Stimulated activated CD8-positive, alpha-beta memory T cell treated with anti-CD3 and anti-CD28 coated beads, Interleukin-15, amount 100 ng/mL, for 1 hour (primary cell): ENCODE data around the gene ATF4.

Experiments used
- DNase-seq: peaks from one replicate; pipeline ENCODE4 v3.0.0-alpha.2; 2020; ENCODE audit warnings: low read depth

Gene ATF4

DNA sequence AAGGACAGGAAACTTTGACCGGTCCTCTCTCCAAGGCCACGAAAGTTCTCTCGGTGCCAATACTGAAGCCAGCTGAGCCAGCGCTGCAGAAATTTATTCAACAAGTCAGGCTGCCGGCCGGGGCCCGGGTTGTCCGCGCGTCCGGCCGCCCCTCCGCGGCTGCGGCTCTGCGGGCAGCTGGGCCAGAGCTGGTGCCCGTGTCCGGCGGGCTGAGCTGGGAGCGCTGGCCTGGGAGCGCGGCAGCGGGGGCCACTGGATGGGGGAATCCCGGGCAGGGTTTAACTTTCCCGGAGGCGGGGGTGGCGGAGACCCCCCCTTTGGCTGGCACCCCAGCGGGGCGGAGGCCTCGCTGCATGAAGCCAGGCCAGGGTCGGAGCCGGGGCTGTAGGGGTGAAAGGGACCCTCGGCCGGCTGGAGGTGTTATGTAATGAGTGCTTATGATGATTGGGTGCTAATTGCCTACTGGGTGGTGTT lies 37.9 kb downstream of the ATF4 start:
- DNase-seq = no peak

DNA sequence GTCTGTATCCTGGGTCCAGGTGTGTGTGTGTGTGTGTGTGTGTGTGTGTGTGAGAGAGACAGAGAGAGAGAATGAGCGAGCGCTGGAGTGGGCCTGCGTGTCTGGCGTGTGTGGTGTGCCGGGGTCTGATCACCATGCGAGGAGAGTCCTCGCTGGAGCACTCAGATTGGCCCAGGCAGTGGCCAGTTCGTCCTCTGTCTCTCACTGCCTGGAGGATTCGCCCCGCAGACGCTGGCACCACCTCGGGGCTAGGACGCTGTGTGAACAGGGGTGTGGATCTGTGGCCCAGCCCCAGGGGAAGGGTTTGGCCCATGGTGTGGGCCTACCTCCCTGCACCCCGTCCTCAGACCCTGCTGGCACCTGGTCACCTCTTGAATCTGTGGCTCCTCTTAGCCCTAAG lies 38.6 kb downstream of the ATF4 start:
- DNase-seq = no peak

DNA sequence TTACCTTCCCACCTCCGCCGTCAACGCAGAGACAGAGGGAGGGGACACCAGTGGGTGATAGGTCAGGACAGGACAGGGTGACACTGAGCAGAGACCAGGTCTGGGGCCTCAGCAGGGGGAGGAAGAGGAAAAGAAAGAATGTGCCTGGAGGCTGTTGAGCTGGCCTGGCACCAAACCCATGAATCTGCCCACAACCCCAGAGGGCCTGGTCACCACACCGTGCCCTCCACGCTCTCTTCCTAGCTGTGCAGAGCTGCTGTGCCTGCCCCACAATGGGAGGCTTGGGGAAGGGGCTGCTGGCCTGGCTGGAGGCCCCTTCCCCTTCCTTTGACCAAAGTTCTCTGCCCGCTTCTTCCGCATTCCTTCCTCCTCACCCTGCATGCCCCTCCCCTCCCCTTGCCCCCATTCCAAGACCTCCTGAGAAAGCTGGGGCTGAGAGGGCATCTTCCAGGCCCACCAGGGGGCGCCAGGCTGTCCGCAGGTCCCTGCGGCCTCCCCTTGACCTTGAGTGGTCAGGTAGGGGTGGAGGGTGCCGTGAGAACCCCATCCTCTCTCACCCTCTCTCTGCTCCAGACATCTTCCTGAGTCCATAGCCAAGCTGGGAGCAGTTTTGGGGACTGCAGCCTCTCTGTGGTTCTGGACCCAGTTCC lies 39.2 kb downstream of the ATF4 start:
- no peak for DNase-seq

DNA sequence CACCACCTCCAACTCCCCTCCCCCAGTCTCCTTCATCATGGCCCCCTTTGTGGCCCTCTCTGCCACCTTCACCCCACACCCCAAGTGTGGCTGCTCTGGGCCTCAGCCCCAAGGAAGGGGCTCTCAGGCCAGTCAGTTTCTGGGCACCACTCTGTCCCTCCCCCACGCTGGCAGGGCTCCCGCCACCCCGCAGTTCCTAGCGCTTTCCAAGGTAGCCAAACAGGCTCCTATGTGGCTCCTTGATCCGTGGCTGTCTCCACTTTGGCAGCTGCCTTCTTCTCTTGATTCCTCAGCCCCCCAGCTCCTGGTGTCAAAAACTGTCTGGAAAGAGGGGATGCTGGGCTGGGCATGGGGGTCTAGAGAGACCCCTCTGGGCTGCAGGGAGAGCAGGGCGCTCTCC lies 39.8 kb downstream of the ATF4 start:
- DNase-seq = no peak

DNA sequence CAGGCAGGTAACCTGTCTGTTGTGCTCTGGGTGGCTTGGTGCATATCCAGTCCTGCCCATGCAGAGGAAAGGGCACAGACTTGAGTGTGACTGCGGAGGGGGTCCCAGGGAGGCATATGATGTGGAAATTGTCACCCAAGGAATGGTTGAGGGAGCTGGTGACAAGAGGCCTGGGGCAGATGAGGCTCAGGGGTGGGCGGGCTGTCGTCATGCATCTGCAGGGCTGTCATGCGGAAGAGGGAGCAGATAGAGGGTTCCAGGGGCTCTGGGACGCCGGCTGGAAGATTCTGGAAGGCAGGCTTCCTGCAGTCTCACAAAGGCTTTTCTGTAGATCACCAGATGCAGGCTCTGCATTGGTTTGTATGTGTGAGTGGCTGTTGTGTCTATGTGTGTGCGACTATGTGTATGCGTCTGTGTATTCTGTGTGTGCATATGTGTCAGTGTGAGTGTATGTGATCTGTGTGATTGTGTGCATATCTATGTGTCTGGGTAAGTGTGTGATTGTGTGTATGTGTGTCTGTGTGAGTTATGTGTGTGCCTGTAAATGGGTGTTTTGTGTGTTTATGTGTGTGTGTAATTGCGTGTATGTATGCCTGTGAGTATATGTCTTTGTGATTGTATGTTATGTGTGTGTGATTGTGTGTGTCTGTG lies 42.6 kb downstream of the ATF4 start:
- no peak for DNase-seq

DNA sequence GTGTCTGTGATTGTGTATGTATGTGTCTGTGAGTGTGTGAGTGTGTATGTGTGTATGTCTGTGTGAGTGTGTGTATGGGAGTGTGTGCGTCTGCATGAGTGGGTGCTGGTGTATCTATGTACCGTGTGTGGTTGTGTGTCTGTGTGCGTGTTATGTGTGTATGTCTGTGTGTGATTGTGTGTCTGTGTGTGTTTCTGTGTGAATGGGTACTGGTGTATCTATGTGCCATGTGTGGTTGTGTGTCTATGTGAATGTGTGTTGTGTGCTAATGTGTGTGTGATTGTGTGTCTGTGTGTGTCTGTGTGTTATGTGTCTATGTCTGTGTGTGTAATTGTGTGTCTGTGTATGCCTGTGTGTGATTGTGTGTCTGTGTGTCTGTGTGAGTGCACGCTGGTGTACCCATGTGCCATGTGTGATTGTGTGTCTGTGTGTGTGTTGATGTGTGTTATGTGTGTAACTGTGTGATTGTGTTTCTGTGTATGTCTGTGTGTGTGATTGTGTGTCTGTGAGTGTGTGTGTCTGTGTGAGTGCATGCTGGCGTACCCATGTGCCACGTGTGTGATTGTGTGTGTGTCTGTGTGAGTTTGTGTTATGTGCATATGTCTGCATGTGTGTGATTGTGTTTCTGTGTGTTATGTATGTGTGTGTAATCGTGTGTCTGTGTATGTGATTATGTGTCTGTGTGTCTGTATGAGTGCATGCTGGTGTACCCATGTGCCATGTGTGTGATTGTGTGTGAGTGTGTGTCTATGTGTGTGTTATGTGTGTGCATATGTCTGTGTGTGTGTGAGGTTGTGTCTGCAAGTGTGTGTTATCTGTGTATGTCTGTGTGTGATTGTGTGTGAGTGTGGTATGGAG lies 43.4 kb downstream of the ATF4 start:
- DNase-seq = no peak

DNA sequence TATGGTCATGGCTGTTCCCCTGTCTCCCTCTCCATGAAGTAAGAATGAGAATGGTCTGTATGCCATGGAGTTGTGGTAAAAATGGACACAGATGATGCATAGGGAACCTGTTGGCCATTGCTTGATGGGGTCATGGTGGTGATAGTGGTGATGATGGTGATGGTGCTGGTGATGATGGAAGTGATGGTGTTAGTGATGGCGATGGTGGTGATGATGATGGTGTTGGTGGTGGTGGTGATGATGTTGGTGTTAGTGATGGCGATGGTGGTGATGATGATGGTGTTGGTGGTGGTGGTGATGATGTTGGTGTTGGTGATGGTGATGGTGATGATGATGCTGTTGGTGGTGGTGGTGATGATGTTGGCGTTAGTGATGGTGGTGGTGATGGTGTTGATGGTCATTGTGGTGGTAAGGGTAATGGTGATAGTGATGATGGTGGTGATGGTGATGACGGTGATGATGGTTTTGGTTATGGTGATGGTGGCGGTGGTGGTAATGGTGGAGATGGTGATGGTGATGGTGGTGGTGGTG lies 45.1 kb downstream of the ATF4 start:
- no peak for DNase-seq

DNA sequence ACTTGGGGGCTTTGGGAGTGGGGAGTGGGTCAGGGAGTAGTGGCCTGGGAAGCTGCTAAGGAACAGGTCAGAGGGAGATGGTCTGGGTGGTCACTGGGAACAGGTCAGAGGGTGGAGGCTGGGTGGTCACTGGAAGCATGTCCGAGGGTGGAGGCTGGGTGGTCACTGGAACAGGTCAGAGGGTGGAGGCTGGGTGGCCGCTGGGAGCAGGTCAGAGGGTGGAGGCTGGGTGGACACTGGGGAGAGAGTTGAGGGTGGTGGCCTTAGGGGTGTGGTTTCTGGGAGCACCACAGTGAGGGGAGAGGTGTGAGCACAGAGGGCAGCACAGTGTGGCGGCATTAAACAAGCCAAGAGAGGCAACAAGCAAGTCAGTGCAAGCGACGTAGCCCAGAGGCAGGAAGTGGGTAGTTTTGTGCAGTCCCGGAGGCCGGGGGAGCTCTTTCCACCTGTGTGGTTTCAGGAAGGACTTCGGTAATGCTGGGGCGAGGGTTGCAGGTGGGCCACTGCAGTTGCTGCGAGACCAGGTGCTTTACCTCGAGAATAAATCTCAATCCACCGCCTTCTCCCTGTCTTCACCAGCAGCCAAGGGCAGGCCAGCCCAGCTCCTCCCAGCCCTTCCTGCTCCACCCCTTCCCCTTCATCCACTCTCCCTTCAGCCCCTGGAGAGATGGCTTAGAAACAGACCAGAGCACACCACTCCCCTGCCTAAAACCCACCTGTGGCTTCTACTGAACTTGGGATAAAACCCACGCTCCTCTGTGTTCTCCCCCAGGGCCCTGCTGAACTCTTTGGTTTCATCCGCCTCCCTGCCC lies 47.0 kb downstream of the ATF4 start:
- DNase-seq = no peak

DNA sequence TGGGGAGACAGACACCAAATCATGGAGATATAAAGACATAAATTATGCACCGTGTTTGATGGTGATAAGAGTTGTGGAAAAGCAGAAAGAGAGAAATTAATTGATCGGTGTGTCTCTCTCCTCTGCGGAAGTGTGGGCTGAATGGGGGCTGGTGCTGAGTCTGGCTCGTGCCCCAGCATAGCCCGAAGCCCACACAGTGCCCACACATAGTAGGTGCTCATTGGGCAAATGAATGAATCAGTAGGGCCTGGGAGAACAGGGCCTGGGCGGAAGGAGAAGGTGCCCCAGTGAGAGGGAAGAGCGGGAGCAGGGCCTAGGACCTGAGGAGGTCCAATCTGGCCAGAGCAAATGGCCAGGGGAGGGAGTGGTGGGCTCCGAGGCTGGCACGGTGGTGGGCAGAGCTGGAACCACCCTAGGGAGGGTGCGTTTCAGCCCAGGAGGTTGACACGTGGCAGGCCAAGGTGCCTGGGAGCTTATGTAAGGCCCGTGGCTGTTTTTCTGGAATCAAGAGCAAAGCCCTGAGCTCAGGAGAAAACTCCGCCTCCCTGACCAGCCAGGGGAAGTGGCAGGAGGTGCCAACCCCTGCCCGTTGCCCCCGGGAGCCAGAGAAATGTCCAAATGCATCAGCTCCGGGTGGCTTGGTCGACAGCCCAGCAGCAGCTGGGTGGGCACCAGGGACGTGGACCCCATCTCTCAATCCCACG lies 48.1 kb downstream of the ATF4 start:
- no peak for DNase-seq

DNA sequence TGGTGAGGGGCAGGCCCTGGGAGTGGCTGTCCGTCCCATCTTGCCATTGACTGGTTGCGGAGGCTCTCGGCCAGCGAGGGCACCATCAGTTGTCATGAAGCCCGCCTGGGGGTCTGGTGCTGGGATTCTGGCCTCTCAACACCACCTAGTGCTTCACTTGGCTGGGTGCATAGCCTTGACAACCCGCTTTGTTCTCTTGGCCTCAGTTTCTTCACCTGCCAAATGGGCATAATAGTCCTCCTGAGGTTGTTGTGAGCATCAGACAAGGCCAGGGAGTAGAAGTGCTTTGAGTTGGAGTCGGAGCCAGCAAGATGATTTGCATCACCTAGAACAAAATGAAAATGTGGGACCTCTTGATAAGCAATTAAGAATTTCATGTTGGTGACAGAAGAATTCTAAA lies 48.7 kb downstream of the ATF4 start:
- DNase-seq = no peak

DNA sequence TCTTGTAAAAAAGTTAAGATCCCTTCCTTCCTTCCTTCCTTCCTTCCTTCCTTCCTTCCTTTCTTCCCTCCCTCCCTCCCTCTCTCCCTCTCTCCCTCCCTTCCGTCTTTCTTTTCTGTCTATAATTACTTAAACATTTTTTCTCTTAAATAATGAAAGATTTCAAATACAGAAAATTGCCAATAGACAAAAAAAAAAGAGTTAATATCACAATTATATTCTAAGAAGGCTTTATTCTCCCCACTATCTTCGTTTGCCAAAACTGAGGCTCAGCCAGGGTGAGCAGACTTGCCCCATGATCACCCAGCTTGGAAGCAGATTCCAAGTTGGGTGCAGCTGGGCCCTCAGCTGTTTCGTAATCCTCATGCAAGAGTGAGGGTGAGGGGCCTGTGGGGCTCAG lies 49.9 kb downstream of the ATF4 start:
- no peak for DNase-seq

DNA sequence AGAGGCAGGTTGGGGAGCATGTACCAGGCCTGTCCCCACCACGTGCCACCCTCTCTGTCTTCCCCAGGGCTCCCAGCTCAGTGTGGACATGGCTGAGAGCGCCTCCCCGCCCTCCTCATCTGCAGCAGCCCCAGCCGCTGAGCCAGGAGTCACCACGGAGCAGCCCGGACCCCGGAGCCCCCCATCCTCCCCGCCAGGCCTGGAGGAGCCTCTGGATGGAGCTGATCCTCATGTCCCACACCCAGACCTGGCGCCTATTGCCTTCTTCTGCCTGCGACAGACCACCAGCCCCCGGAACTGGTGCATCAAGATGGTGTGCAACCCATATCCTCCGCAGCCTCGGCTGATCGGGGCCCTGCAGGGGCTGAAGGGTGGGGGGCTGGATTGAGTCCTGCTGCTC lies 50.3 kb downstream of the ATF4 start, which contains the start of gene CACNA1I:
Gene CACNA1I (plus strand): TSS at position 89 of the 400 bp plus-strand sequence. CDS start 0 bp downstream, at position 89.
- DNase-seq = no peak

DNA sequence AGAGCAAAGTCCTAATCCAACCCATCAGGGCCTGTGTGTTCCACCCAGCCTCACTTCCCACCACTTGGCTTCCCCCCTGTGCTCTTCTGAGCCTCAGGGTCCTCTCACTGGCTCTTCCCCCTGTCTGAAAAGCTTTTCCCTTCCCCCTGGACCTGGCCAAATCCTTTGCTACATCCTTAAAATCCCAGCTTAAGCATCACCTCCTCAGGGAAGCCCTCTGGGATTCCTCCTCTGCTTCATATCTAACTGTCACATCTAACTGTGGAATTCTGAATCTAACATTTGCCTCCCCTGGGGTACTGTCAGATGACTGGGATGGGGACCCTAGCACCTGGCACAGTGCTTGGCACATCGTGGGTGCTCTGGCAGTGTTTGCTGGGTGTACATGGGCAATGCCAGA lies 51.2 kb downstream of the ATF4 start:
- no peak for DNase-seq
